Stimulated activated CD4-positive, alpha-beta T cell treated with anti-CD3 and anti-CD28 coated beads, Interleukin-15, amount 100 ng/mL, for 48 hours (primary cell): Measurements from ENCODE around the gene GPATCH3.
"Not testable (repeated sequence)": the region's sequence is repeated elsewhere in the genome, so short reads cannot be mapped to it uniquely, and the experiment has no call there.

Experiments
- DNase-seq, 2 donors: peaks; one replicate each; pipeline ENCODE4 v3.0.0-alpha.2; 2020; ENCODE audit warnings: low read depth in 2 of 2

Gene GPATCH3

GRCh38 chr1:26864610-26865480 lies 35.4 kb downstream of the GPATCH3 start:
- DNase-seq, result peak; percentile 92 to 94

- DNase-seq, result no peak
Measured at GRCh38 chr1:26863685-26864077, 36.6 kb downstream of the GPATCH3 start.

GRCh38 chr1:26862781-26863684 lies 37.2 kb downstream of the GPATCH3 start, which contains the start of gene SFN:
TSS of gene SFN (plus strand) at chr1:26863149. CDS start at chr1:26863213, 64 bp downstream.
- peak; percentile 33 to 48 for DNase-seq

DNA sequence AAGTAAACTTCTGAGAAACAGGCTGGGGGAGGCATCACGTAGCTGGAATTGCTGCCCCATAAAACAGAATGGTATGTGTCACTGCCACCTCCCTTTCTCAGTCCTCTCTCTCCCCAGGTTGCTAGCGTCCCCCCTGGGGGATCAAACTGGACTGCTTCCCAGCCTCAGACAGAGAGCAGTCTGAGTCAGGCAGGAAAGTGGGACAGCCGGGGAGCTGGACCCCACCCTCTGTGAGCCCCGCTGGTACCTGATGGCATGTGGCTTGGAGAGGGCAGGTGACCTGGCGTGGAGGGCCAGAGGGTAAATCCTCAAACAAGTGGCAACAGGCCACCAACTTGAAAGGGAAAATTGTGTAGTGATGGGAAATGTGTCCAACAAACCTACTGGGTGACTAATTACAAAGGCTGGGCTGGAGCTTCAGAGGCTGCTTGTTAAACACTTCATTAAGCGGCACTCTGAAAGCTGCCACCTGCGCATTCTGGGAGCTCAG lies 38.3 kb downstream of the GPATCH3 start:
- no peak for DNase-seq

DNA sequence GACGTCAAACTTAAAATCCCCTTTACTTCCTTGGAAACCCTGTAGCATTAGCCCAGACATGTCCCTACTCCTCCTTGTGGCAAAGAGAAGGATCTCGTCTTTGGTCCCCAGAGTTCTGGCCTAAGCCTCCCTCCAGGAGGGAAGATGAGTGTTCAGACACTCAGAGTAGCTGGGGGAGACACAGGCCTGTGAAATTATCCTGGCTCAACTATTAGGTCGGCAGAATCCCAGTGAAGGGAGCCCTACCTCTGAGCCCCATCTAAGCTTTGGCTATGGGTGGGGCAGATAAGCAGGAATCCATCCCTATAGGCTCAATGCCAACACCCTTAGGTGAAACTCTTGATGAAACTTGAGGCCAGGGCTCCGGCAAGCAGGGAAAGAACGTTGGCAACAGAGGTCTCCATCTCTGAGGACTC lies 39.0 kb downstream of the GPATCH3 start:
- no peak for DNase-seq

DNA sequence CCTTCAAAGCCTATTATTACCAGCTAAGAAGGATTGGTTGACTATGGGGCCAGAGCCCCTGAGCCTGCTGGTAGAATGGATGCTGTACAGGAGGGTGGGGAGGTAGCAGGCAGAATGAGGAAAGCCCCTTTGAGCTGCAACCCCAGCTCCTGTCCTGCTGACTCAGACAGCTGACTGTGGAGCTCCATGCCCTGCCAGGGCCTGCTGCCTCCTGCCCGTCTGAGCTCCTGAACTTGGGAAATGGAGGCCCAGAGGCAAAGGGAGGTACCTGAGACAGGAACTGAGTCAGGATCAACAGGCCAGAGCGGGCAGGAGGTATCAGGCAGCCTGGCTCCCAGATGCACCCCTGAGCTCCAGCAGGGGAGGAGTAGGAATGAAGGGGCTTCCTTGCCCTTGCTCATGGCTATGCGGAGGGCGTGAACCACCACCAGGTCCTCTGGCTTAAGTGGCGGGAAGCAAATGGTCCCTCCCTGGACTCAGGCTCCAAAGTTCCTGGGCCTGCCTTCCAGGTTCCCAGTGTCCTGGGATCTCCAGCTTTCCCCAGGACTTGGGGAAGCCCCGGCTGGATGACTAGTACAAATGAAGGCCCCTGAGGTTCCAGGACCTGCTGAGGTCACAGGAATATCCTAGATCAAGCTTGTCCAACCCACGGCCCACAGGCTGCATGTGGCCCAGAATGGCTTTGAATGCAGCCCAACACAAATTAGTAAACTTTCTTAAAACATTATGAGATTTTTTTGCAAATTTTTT lies 41.2 kb downstream of the GPATCH3 start:
- DNase-seq, result no peak

DNA sequence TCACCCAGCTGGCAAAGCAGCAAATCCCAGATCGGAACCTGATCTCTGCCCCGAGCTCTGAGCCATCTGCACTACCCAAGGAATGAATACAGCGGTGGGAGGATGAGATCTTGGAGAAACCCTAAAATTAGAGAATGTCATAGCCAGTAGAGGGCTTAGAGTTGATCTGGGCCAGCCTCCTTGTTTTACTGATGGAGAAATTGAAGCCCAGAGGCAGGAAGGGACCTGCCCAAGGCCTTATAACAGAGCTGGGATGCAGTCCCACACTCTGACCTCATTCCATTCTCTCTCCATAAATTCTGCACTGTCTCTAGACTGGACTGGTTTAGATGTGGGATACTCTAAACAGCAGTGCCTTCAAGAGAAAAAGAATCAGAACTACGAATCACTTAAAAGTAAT lies 42.1 kb downstream of the GPATCH3 start:
- DNase-seq, result no peak

- no peak for DNase-seq
Measured at GRCh38 chr1:26857473-26858060, 42.7 kb downstream of the GPATCH3 start.

- no peak for DNase-seq
Measured at GRCh38 chr1:26856604-26857469, 43.4 kb downstream of the GPATCH3 start.

GRCh38 chr1:26856181-26856580 lies 44.1 kb downstream of the GPATCH3 start:
- DNase-seq, result no peak

GRCh38 chr1:26855636-26856035 lies 44.6 kb downstream of the GPATCH3 start:
- no peak for DNase-seq

DNA sequence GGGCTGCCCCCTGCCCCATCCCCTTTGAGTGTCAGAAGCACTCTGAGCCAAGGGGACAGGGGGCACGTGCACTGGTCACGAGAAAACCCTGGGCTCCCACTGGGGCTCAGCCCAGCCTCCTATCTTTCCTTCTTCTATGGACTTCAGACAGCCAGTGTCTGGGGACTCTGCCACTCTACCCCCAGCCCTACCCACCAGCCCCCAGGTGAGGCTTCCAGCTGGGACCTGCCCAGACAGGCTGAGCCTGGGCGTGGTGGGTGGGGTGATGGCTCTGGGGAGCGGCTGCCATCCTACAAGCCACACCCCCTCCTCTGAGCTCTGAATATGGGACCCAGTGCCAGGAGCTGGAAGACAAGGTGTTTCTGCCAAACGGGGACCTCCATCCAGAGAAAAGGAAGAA lies 45.4 kb downstream of the GPATCH3 start:
- DNase-seq, result no peak

DNA sequence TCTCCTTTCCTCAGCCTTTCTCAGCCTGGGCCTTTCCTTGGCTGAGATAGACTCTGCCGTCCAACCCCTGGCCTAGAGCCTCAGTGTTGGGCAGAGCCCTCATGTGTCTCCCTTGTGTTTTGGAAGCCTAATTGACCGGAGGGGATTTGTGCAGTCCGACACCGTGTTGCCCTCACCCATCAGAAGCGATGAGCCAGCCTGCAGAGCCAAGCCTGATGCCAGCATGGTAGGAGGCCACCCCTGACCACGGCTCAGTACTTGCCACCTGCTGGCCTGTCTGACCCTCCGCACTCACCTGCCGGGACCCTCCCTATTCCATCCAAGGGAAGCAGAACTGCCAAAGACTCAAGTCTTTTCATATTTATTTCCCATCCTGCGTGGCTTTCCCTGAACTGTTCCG lies 46.7 kb downstream of the GPATCH3 start:
- no peak for DNase-seq

DNA sequence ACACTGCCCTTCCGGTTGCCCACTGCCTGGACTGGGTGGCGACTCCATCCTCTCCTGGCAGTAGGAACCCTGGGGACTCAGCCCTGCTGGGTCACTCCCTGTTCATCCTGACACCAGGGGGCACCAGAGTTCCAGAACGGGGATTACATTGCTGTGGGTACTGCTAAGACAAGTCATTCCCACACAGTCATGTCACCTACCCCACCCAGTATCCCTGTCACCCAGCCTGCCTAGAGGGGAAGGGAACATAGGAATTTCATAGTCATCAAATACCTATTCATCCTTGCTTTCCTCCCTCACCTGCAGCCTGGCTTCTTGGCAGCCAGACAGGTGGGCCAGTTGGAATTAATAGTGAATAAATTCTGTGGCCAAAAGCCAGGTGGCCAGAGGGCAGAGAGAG lies 47.1 kb downstream of the GPATCH3 start:
- DNase-seq, result peak; percentile 52 to 70

DNA sequence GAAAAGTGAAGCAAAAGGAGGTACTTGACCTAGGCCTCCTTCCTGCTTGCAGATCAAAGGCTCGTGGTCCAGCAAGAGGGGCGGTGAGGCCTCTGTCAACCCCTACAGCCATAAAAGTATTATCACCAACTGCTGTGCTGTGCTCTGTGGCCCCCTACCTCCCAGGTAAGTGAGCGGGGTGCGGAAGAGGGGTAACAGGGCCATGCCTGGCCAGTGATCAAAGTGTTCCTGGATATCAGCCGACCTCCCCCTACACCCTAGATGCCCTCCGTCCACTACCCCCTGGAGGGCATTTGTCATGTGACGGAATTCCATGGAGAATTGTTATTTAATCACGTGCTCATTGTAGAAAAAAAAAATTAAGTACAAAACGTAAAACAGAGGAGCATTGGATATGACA lies 47.6 kb downstream of the GPATCH3 start:
- DNase-seq, result no peak

DNA sequence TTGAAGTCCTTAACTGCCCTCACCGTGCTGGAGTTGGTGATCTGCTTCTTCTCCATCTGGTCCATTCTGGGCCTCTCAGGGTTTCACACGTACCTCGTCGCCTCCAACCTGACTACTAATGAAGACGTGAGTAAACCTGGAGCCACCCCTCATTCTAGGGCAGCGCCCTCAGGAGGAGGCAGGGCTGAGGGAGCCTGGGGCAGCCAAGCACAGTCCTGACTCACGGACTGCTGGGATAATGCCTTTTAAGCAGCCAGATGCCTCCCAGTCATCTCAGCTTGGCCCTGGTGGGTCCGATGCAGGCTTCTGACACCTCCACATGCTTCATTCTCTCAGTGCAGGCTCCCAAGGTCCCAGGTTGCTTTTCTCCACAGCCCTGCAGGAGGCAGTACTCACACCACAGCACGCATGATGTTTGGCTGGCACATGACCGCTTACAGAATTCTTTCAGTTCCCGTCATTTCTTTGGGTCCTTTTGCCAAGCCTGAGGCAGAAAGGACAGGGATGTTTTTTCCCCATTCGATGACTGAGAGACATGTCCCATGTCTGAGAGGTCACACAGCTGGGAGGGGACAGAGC lies 49.1 kb downstream of the GPATCH3 start:
- DNase-seq, result no peak

DNA sequence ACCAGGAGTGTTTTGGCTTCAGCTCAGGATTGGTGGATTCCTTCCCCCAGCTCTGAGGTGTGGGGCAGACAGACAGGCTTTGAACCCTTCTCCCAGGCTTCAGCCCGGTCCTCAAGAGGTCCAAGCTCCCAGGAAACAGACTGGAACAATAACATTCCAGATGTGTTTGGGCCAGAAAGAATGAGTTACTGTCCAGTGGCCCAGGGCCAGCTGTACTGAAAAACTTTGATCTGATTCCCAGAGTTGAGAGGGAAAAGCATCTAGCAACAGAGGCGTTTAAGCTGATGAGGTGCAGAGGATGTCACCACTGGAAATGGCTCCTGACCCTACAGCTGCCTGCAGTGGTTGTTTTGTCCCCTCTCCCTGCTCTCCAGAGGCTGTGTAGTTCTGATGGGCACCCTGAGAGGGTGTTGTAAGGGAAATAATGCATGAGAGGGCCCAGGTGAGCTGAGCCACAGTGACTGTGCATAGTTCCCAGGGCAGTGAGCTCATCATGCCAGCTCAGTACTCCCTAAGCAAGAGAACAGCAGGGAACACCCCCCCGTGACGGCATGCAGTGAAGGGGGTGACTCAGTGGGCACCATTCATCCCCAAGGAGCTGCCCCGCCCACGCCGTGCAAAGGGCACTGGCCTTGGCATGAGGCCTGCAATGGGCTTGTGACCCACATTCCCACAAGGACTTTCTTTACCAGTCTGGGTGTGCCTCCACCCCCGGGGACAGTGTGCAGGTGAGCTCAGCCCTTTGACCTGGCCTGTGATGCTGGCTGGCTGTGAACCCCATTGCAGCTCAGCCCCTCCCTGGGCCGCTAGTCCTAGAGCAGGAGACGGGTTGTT lies 51.1 kb downstream of the GPATCH3 start:
- DNase-seq, result no peak

DNA sequence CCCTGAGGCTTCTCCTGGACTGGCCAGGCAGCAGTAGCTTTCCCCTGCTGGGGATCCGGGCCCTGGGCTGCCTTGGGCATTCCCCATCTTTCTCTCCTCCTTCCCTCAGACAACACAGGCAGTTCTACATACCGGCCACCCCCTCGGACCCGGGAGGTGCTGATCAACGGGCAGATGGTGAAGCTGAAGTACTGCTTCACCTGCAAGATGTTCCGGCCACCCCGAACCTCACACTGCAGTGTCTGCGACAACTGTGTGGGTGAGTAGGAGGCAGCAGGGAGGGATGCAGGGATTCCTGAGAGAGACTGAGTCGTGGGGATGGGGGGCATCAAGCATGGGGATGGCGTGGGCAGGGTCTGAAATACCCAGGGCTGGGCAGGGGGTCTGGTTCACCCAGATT lies 51.8 kb downstream of the GPATCH3 start:
- no peak for DNase-seq

GRCh38 chr1:26847826-26848225 lies 52.4 kb downstream of the GPATCH3 start:
- DNase-seq, result not testable (repeated sequence)
